Stimulated activated naive CD8-positive, alpha-beta T cell treated with anti-CD3 and anti-CD28 coated beads, Interleukin-15, Interleukin-2, amounts not matched to agents 100 ng/mL and 50 ng/mL, for 24 hours (primary cell): Measurements from ENCODE around the gene OR51B5.
"Not testable (repeated sequence)": the region's sequence is repeated elsewhere in the genome, so short reads cannot be mapped to it uniquely, and the experiment has no call there.

Experiments
- H3K27ac Mint-ChIP-seq: one replicate; pipeline ENCODE4 v1.8.0; 2021; ENCODE audit warnings: mild to moderate bottlenecking, mixed read lengths
- H3K27me3 Mint-ChIP-seq: one replicate; pipeline ENCODE4 v1.8.0; 2021; ENCODE audit warnings: mixed read lengths
- H3K36me3 Mint-ChIP-seq: one replicate; pipeline ENCODE4 v1.8.0; 2021; ENCODE audit warnings: low read depth, mixed read lengths
- H3K4me1 Mint-ChIP-seq: one replicate; pipeline ENCODE4 v1.8.0; 2021; ENCODE audit warnings: low read depth, mixed read lengths
- H3K4me3 Mint-ChIP-seq: one replicate; pipeline ENCODE4 v1.8.0; 2021; ENCODE audit warnings: mild to moderate bottlenecking, mixed read lengths
- H3K9me3 Mint-ChIP-seq: one replicate; pipeline ENCODE4 v1.8.0; 2021; ENCODE audit warnings: mixed read lengths

OR51B5 gene

DNA sequence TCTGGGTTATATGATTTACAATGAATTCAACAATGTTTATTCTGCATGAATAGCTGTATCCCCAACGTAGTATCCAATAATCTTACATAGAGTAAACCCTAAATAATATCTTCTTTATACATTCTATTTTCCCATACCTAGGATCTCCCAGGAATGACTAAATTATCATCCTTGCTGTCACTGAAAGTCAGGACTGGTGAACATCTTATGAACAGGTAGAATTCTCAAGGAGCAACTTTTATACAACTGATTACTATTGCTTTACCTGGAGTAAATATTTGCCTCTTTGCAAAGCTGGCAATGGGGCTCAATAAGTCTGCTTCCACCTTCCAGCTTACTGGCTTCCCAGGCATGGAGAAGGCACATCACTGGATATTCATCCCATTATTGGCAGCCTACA lies 7.9 kb upstream of the OR51B5 start, which contains the start of gene OR51B6:
Gene OR51B6 (plus strand): TSS at position 301 of the 400 bp plus-strand sequence. CDS start 0 bp downstream, at position 301.
- Mint-ChIP-seq H3K27ac (no peak within 1 kb of the TSS), H3K4me1 (no peaks in the 10 kb centered on the region)

DNA sequence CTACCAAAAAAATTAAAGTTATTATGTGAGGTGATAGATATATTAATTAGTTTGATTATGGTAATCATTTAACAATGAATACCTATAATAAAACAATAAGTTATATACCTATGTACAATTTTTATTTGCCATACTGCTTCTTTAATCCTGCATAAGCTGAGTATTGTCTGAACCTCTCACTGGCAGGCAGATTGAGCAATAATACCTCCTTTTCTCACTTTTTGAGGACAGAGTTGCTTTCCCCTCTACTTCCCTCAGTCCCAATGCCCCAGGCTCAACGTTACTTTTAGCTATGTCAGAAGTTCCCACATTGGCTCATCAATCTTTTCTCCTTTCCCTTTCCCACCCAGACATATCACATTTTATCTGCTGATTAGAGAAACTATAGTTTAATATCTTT lies 6.2 kb upstream of the OR51B5 start:
- no peaks in the 10 kb centered on the region for H3K36me3 Mint-ChIP-seq

More for the DNA sequence above, 7.9 kb upstream of the OR51B5 start, which contains the start of gene OR51B6:
- Mint-ChIP-seq H3K4me3 (no peak within 1 kb of the TSS), H3K9me3 (peaks cover 3% of the 10 kb centered on the region), H3K36me3 (no peaks in the 10 kb centered on the region), H3K27me3 (peaks cover 14% of the 10 kb centered on the region)

DNA sequence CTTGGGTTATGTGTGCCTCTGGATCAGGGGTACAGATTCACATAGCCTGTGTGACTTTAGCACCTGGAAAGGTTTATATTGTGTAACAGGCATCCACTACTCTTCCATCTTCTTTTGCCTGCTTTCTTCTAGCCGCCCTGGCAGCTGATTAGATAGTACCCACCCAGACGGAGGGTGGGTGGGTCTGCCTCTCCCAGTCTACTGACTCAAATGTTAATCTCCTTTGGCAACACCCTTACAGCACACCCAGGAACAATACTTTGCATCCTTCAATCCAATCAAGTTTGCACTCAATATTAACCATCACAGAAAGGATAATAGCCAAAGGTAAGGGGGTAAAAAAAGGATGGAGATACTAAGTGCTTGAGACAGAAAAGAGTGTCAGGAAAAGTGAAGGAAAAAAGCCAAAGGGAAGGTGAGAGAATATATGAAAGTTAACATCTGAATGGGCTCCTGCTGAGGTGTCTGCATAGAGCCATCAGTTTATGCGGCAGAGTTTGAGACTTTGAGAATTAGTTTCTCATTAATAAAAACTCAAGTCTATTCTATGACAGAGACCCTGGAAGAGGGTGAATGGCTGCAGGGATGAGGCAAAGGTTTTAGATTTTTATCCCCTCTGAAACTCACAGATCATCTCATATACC lies 5.3 kb upstream of the OR51B5 start:
- Mint-ChIP-seq H3K36me3 (no peaks in the 10 kb centered on the region), H3K4me1 (no peaks in the 10 kb centered on the region), H3K27me3 (peaks cover 7% of the 10 kb centered on the region), H3K9me3 (no peaks in the 10 kb centered on the region), H3K27ac (no peak overlapping the region), H3K4me3 (no peak overlapping the region)

More for the DNA sequence above, 6.2 kb upstream of the OR51B5 start:
- Mint-ChIP-seq H3K4me3 (no peak overlapping the region), H3K9me3 (no peaks in the 10 kb centered on the region), H3K4me1 (no peaks in the 10 kb centered on the region), H3K27me3 (peaks cover 12% of the 10 kb centered on the region), H3K27ac (no peak overlapping the region)

DNA sequence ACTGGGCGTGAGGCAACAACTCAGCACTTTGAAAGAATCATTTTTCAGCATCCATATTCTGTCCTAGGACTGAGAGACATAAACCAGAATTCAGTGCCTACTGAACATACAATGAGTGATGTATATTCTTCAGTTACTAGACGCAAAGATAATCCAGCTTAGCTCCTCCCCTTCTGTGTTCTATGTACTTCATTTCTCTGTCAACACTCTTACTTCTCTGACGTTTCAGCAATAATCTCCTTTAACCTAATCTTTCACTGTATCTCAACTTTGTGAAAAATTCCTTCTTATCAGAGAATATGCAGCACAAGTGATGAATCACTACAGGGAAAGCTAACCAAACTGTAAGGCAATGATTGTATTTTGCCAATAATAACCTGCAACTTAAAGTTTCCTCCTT lies 2.5 kb upstream of the OR51B5 start:
- Mint-ChIP-seq H3K9me3 (no peaks in the 10 kb centered on the region), H3K27me3 (peaks cover 6% of the 10 kb centered on the region), H3K4me3 (no peak overlapping the region), H3K36me3 (no peaks in the 10 kb centered on the region), H3K4me1 (no peaks in the 10 kb centered on the region), H3K27ac (no peak overlapping the region)

DNA sequence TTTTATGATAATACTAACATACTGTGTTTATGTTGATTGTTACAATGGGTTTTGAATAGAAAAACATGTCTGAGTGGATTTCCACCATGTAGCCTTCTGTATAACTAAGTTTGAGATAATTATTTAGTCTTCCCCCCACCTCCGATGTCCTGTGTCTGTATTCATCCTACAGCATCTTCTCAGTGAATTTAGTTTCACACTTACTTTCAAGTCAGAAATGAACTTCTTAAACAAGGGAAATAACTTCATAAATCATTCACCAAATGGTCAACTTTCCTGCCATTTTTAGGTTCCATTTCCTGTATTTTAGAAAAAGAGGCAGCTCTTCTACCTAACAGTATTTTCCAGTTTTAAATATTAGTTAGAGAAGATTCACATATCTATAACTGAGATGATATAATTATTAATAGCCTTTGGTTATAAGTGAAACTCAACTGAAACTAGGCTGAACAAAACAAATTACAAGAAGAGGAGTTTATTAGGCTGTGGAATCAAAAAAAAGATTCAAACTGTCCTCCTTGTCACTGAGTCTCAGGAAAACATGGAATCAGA lies 3.5 kb downstream of the OR51B5 start:
- Mint-ChIP-seq H3K27me3 (peaks cover 7% of the 10 kb centered on the region), H3K4me1 (no peaks in the 10 kb centered on the region), H3K27ac (no peak overlapping the region)

DNA sequence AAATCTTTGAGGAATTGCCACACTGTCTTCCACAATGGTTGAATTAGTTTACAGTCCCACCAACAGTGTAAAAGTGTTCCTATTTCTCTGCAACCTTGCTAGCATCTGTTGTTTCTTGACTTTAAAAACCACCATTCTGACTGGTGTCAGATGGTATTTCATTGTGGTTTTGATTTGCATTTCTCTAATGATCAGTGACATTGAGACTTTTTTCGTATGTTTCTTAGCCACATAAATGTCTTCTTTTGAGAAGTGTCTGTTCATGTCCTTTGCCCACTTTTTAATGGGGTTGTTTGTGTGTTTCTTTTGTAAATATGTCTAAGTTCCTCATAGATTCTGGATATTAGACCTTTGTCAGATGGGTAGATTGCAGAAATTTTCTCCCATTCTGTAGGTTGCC lies 6.1 kb downstream of the OR51B5 start:
- not testable (repeated sequence) for H3K27ac Mint-ChIP-seq, H3K4me1 Mint-ChIP-seq, H3K9me3 Mint-ChIP-seq, H3K4me3 Mint-ChIP-seq, H3K36me3 Mint-ChIP-seq, H3K27me3 Mint-ChIP-seq

More for the DNA sequence above, 3.5 kb downstream of the OR51B5 start:
- no peaks in the 10 kb centered on the region for H3K36me3 Mint-ChIP-seq
- no peak overlapping the region for H3K4me3 Mint-ChIP-seq
- no peaks in the 10 kb centered on the region for H3K9me3 Mint-ChIP-seq

DNA sequence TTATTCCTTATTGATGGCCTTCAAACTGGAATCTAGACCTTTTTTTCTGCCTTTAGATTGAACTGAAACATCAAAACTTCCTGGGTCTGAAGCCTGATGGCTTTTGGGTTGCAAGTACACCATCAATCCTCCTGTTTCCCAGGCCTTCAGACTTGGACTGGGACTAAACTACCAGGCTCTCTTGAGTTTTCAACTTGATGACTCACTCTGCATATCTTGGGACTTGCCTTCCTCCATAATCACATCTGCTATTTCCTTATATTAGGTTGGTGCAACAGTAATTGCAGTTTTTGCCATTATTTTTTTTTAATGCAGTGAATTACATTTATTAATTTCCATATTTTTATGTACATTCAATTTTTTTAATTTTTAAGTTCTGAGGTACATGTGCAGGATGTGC lies 7.0 kb downstream of the OR51B5 start:
- no peaks in the 10 kb centered on the region for H3K4me1 Mint-ChIP-seq
- no peak overlapping the region for H3K4me3 Mint-ChIP-seq
- peaks cover 7% of the 10 kb centered on the region for H3K27me3 Mint-ChIP-seq
- H3K27ac Mint-ChIP-seq: no peak overlapping the region
- H3K36me3 Mint-ChIP-seq: no peaks in the 10 kb centered on the region
- no peaks in the 10 kb centered on the region for H3K9me3 Mint-ChIP-seq

DNA sequence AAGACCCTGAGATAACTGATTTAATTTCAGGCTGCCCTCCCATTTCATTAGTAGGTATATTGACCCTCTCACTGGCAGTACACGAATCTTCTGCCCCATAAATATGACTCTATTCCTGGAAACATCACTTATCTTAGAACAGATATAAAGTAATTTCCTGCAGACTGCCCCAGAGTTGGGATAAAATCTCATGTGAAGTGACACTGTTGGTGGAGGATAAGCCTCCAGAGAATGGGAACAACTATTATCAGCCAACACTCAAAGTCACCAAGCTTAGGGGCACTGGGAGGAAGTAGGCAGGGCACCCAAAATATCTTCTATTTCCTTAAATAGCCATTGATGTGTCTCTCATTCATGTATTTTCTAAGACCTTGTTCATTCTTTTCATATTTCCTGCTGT lies 8.2 kb downstream of the OR51B5 start:
- Mint-ChIP-seq H3K9me3 (no peaks in the 10 kb centered on the region), H3K4me1 (no peaks in the 10 kb centered on the region), H3K4me3 (no peak overlapping the region)

DNA sequence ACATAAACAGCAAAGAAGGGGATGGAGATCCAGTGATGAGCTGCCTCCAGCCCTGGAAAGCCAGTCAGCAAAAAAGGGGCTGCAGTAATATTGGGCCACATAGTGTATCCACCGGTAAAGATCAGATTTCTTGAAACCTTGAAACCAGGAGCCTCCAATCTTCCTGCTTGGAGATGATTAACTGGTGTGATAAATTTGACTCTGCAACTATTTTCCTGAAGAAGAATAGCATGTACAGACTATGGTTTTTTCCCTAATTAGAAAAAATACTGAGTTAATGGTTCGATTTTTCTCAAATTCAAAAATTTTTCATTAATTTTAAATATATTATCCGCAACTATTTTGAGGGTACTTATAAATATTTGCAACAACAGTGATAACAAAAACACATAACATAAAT lies 19.1 kb downstream of the OR51B5 start, which contains the start of gene OR51B2:
Gene OR51B2 (minus strand): TSS at position 101 of the 400 bp plus-strand sequence. CDS start 0 bp downstream, at position 101.
- Mint-ChIP-seq H3K4me3 (no peak within 1 kb of the TSS), H3K9me3 (no peaks in the 10 kb centered on the region), H3K27me3 (no peaks in the 10 kb centered on the region), H3K27ac (no peak within 1 kb of the TSS), H3K4me1 (no peaks in the 10 kb centered on the region), H3K36me3 (no peaks in the 10 kb centered on the region)

More for the DNA sequence above, 8.2 kb downstream of the OR51B5 start:
- no peak overlapping the region for H3K27ac Mint-ChIP-seq
- H3K36me3 Mint-ChIP-seq: no peaks in the 10 kb centered on the region
- H3K27me3 Mint-ChIP-seq: peaks cover 4% of the 10 kb centered on the region

DNA sequence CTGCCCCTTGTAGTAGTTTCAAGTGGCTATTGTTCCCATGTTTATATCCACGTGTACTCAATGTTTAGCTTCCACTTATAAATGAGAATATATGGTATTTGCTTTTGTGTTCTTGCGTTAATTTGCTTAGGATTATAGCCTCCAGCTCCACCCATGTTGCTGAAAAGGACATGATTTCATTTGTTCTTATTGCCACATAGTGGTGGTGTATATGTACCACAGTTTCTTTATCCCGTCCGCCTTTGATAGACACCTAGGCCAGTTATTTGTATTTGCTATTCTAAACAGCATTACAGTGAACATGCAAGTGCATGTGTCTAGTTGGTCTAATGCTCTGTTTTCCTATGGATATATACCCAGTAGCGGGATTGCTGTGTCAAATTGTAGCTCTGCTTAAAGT lies 26.0 kb downstream of the OR51B5 start:
- Mint-ChIP-seq H3K4me3 (no peak overlapping the region), H3K27ac (no peak overlapping the region), H3K4me1 (no peaks in the 10 kb centered on the region), H3K27me3 (no peaks in the 10 kb centered on the region), H3K9me3 (peaks cover 3% of the 10 kb centered on the region), H3K36me3 (no peaks in the 10 kb centered on the region)

DNA sequence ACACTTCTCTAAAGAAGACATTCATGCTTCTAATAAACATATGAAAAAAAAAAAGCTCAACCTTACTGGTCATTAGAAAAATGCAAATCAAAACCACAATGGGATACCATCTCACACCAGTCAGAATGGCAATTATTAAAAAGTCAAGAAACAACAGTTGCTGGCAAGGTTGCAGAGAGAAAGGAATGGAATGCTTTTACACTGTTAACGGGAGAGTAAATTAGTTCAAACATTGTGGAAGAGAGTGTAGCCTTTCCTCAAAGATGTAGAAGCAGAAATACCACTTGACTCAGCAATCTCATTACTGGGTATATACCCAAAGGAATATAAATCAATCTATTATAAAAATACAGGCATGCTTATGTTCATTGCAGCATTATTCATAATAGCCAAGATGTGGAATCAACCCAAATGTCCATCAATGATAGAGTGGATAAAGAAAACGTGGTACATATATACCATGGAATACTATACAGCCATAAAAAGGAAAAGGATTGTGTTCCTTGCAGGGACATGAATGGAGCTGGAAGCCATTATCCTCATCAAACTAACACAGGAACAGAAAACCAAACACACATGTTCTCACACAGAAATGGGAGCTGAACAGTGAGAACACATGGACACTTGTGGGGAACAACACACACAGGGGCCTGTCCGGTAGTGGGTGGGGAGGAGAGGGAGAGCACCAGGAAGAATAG lies 29.8 kb downstream of the OR51B5 start:
- H3K27me3 Mint-ChIP-seq, H3K9me3 Mint-ChIP-seq, H3K36me3 Mint-ChIP-seq, H3K4me3 Mint-ChIP-seq, H3K27ac Mint-ChIP-seq, H3K4me1 Mint-ChIP-seq: not testable (repeated sequence)

DNA sequence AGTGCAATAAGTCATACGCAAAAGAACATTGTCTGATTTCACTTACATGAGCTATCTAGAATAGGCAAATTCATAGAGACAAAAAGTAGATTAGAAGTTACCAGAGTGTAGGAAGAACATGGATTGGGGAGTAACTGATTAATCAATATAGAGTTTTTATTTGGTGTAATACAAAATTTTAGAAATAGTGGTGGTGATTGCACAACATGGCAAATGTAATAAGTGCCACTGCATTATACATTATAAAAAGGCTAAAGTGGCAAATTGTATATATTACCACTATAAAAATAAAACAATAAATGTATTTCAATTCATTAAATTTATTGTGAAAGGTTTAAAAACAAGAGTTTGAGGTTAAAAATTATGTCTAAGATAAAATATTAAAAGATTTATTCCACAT lies 32.9 kb downstream of the OR51B5 start:
- Mint-ChIP-seq H3K4me1 (no peaks in the 10 kb centered on the region), H3K4me3 (no peak overlapping the region), H3K9me3 (peaks cover 3% of the 10 kb centered on the region)

DNA sequence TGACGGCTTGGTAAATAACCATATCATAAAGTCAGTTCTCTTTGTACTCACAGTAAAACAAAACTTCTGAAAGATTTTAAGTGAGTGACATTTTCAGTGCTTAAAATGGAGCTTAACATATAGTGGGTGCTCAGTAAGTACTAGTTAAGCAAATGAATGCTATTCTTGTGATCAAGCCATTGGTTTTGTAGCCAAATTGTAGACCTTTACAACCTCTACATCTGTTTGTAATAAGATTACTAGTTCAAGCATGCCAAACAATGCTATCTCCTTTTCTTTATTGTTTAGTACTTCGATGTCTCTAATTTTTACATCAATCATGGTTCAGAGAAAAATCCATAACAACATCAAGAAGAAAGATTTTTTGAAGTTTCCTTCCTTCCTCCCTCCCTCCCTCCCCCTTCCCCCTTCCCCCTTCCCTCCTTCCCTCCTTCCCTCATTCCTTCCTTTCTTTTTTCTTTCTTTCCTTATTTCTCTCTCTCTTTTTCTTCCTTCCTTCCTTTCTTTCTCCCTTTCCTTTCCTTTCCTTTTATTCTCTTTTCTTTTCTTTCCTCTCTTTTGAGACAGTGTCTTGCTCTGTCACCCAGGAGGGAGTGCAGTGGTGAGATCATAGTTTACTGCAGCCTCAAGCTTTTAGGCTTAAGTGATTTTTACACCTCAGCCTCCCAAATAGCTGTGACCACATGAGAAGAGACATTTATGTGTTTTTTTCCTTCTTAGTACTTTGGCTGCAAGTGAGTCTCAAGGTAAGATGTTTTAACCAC lies 35.9 kb downstream of the OR51B5 start:
- H3K36me3 Mint-ChIP-seq: no peaks in the 10 kb centered on the region
- no peak overlapping the region for H3K4me3 Mint-ChIP-seq

More for the DNA sequence above, 32.9 kb downstream of the OR51B5 start:
- H3K27ac Mint-ChIP-seq: no peak overlapping the region
- H3K27me3 Mint-ChIP-seq: no peaks in the 10 kb centered on the region
- no peaks in the 10 kb centered on the region for H3K36me3 Mint-ChIP-seq

DNA sequence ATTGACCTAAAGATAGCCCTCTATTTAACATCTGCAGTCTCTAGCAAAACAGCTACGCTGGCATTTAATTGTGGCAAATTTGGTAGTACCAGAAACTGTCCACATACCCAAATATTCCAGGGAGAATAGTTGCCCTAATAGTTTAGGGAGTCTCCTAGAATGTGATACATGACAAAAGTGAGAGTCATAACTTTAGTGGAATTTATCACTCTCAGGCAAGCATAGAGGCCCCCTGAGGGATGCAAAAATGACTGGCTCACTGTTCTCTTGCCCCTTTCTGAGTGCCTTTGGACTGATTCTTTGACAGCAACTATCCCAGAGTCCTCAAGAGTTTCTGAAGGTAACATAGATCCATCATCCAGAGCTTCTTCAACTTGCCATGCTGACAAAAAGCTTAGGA lies 39.3 kb downstream of the OR51B5 start:
- Mint-ChIP-seq H3K4me1 (no peaks in the 10 kb centered on the region), H3K4me3 (no peak overlapping the region), H3K36me3 (no peaks in the 10 kb centered on the region), H3K27ac (no peak overlapping the region), H3K9me3 (no peaks in the 10 kb centered on the region), H3K27me3 (peaks cover 4% of the 10 kb centered on the region)

More for the DNA sequence above, 35.9 kb downstream of the OR51B5 start:
- Mint-ChIP-seq H3K9me3 (no peaks in the 10 kb centered on the region), H3K27me3 (peaks cover 4% of the 10 kb centered on the region), H3K27ac (no peak overlapping the region), H3K4me1 (no peaks in the 10 kb centered on the region)

DNA sequence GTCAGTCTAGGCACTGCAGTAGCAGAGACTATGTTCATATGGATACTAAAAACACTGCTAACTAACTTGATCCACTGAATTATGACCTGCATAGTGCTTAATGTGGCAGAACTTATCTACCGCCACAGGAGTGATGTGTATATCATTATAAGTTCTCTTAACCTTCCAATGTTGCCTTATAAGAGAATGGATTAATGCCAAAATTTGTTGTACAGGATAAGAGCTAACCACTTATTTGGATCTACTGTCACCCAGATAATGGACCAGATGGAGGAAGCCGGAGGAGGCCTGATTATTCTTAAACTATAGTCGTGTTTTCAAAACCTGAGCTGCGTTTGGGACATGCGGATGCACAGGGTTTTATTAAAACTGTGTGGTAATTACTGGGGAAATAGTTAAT lies 39.7 kb downstream of the OR51B5 start:
- Mint-ChIP-seq H3K4me1 (no peaks in the 10 kb centered on the region), H3K27me3 (peaks cover 4% of the 10 kb centered on the region), H3K27ac (no peak overlapping the region), H3K9me3 (no peaks in the 10 kb centered on the region), H3K36me3 (no peaks in the 10 kb centered on the region), H3K4me3 (no peak overlapping the region)
